B cell (primary cell): Measurements from ENCODE around the gene C3orf22.

Experiments
- CTCF ChIP-seq: fragments of 200-600 bp; IDR thresholded peaks from one replicate; pipeline ENCODE4 v1.8.0; 2022; ENCODE audit warnings: antibody characterized with exemption, mild to moderate bottlenecking
- EZH2 ChIP-seq: IDR thresholded peaks from 2 replicates; pipeline ENCODE4 v1.6.1; 2012; ENCODE audit warnings: borderline replicate concordance, low read depth, mild to moderate bottlenecking, moderate library complexity, low read length; ENCODE audit not compliant: insufficient read depth, poor library complexity, severe bottlenecking

GRCh38 chr3:126528419-126528799 lies 30.3 kb downstream of the C3orf22 start:
- TF ChIP-seq CTCF (no peak), EZH2 (no peak)
